Mucosa of descending colon (tissue), 3 donors: Measurements from ENCODE around the gene WIPF2. TPM values are rescaled to one million over a fixed set of nuclear protein-coding genes. Genes with fewer than 3 reads are reported as not detected.

Experiments
- ATAC-seq: fragments of 200-7000 bp; cut with Tn5 transposase; one replicate; pipeline ENCODE4 v1.9.1; 2020; ENCODE audit warnings: mild to moderate bottlenecking, moderate library complexity
- DNase-seq, 3 donors: peaks; one replicate each; pipeline ENCODE4 v3.0.0-alpha.2; 2020
- H3K36me3 ChIP-seq: fragments of 200-600 bp; one replicate; pipeline ENCODE4 v1.8.0; 2021; ENCODE audit warnings: low read depth, mild to moderate bottlenecking
- H3K4me1 ChIP-seq: fragments of 200-600 bp; one replicate; pipeline ENCODE4 v1.8.0; 2021; ENCODE audit warnings: low read depth, mild to moderate bottlenecking
- H3K4me3 ChIP-seq: fragments of 200-600 bp; one replicate; pipeline ENCODE4 v1.8.0; 2021; ENCODE audit warnings: mild to moderate bottlenecking
- H3K9me3 ChIP-seq: fragments of 200-600 bp; one replicate; pipeline ENCODE4 v1.8.0; 2021; ENCODE audit warnings: mild to moderate bottlenecking
- intact Hi-C, 2 donors: fragments of 100-400 bp; cut with DNase I in 1 of 2; cut with micrococcal nuclease in 1 of 2; formaldehyde crosslinking; loops; one replicate each; pipeline versions ENCODE4 v1.11.0 to v1.11.1; 2022; cut with DNase I, micrococcal nuclease
- total RNA-seq, 3 donors: library from RNA; stranded (reverse); fragmentation: NEBNext Ultra II Directional in 2 of 3; extraction: Animal tissue kit (Norgen Biotek cat#: 25700) in 2 of 3; gene quantifications; one replicate each; pipeline versions ENCODE4 v1.2.1 to v1.2.4, GENCODE V29; 2021 to 2023
- TF ChIP-seq, protein P1 (sequence below): fragments of 200-600 bp; IDR thresholded peaks from one replicate; pipeline ENCODE4 v1.8.0; 2022; ENCODE audit warnings: antibody characterized with exemption, mild to moderate bottlenecking
- donor health status: DM: no; HTN: no; CAD: no; lungs with moderate emphysema.
- donor health status: DM: no; HTN: no; CAD: no.
- donor health status: DM: no; HTN: yes; CAD: no.

Gene WIPF2
- total RNA-seq, 3 donors from 2014 or later = 41.4 to 56.2 (median 42.8) TPM

DNA sequence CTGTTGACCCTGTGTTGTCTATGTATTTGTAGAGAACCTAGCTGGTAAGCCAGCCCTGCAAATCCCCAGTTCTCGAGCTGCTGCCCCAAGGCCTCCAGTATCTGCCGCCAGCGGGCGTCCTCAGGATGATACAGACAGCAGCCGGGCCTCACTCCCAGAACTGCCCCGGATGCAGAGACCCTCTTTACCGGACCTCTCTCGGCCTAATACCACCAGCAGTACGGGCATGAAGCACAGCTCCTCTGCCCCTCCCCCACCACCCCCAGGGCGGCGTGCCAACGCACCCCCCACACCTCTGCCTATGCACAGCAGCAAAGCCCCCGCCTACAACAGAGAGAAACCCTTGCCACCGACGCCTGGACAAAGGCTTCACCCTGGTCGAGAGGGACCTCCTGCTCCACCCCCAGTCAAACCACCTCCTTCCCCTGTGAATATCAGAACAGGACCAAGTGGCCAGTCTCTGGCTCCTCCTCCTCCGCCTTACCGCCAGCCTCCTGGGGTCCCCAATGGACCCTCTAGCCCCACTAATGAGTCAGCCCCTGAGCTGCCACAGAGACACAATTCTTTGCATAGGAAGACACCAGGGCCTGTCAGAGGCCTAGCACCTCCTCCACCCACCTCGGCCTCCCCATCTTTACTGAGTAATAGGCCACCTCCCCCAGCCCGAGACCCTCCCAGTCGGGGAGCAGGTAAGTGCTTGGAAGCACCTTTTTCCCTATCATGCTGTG, 45.5 kb downstream of the WIPF2 start:
- no peak overlapping the region for H3K4me3 ChIP-seq
- ATAC-seq (no peak), DNase-seq (no peak)
- H3K36me3 ChIP-seq = no peaks in the 10 kb centered on the region
- intact Hi-C loops = no loop called here
- TF ChIP-seq, protein P1, sequence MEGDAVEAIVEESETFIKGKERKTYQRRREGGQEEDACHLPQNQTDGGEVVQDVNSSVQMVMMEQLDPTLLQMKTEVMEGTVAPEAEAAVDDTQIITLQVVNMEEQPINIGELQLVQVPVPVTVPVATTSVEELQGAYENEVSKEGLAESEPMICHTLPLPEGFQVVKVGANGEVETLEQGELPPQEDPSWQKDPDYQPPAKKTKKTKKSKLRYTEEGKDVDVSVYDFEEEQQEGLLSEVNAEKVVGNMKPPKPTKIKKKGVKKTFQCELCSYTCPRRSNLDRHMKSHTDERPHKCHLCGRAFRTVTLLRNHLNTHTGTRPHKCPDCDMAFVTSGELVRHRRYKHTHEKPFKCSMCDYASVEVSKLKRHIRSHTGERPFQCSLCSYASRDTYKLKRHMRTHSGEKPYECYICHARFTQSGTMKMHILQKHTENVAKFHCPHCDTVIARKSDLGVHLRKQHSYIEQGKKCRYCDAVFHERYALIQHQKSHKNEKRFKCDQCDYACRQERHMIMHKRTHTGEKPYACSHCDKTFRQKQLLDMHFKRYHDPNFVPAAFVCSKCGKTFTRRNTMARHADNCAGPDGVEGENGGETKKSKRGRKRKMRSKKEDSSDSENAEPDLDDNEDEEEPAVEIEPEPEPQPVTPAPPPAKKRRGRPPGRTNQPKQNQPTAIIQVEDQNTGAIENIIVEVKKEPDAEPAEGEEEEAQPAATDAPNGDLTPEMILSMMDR = no peak
- no peaks in the 10 kb centered on the region for H3K4me1 ChIP-seq
- no peaks in the 10 kb centered on the region for H3K9me3 ChIP-seq

DNA sequence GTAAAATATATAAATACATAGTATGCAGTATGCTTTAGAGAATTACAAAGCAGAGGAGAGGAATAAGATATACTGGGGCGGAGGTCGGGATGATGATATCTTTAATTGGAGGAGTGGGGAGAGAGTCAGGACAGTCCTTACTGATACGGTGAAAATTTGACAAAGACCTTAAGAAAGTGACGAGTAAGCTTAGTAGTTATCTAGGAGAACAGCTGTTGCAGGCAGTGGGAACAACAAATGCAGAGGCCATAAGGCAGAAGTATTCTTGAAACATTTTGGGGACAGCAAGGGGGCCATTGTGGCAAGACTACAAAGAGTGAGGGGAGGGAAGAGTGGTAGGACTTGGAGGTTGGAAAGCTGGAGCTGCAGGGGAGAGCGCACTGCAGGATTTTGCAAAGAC, 46.2 kb downstream of the WIPF2 start:
- H3K36me3 ChIP-seq = no peaks in the 10 kb centered on the region
- ATAC-seq (no peak), DNase-seq (no peak)
- H3K4me3 ChIP-seq = no peak overlapping the region
- H3K4me1 ChIP-seq = no peaks in the 10 kb centered on the region
- intact Hi-C loops = no loop called here
- no peaks in the 10 kb centered on the region for H3K9me3 ChIP-seq
- TF ChIP-seq, protein P1 = no peak

DNA sequence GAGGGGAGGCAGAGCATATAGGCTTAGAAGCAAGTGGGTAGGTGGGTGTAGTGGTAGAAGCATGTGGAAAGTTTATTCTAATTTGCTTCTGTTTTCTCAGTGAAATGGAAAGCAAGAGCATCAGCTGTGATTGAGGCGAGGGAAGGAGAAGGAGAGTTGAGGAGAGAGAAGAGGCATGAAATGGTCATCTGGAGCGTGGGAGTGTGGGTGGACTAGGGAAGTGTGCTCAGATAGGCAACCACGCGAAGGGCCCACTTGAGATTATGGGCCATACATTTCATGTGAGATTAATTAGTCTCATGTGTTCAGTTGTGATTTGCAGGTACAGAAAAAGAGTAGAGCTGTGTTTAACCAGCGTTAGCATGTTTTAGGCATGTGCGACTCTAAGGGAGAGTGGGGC, 47.8 kb downstream of the WIPF2 start:
- Histone ChIP-seq H3K36me3 (no peaks in the 10 kb centered on the region), H3K4me1 (no peaks in the 10 kb centered on the region), H3K4me3 (no peak overlapping the region), H3K9me3 (no peaks in the 10 kb centered on the region)
- intact Hi-C loops = no loop called here
- DNase-seq = no peak
- no peak for ATAC-seq
- TF ChIP-seq, protein P1 = no peak

DNA sequence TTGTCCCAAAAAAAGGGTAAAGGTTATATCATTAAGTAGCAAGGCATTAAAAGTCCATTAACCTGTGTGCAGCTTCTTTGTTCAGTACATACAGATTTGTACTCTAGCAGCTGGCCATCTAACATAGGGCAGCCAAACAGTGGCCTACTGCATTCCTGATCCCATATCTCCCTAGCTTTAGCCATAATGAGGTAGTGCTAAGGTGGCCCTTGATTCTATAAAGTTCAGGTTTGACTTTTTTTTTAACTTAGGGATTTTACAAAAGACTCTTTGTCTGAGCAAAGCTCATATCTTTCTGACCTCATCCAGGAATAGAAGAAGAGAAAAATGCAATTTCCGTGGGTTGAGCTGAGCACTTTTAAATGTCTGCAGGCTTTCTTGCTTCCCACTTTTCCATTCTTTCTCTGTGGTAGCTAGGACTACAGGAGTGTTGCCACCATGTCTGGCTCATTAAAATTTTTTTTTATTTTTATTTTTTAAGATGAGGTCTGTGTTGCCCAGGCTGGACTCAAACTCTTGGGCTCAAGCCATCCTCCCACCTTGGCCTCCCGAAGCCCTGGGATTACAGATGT, 49.1 kb downstream of the WIPF2 start:
- Histone ChIP-seq H3K4me3 (no peak overlapping the region), H3K36me3 (no peaks in the 10 kb centered on the region), H3K9me3 (no peaks in the 10 kb centered on the region), H3K4me1 (no peaks in the 10 kb centered on the region)
- TF ChIP-seq, protein P1 = no peak
- DNase-seq = no peak
- intact Hi-C loops = no loop called here
- no peak for ATAC-seq

DNA sequence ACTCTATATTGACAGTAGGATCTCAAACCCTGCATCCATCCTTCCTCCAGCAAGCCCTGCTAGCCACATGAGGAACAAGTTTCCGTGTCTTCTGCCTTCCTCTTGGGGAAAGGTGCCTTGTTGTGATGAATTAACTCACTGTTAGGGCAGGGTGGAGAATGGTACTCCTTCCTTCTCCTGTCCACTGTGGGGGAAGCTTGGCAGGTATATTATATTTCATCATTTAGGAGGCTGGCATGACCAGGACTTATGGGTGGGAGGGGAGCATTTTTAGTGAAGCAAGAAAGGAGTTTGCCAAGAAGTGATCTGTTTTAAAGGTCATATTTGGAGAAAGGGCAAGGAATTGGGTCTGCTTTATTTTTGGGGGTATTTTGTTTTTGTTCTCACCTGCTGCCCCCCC, 59.3 kb downstream of the WIPF2 start:
- DNase-seq = no peak
- Histone ChIP-seq H3K9me3 (no peaks in the 10 kb centered on the region), H3K36me3 (peaks cover 12% of the 10 kb centered on the region), H3K4me1 (peaks cover 3% of the 10 kb centered on the region), H3K4me3 (no peak overlapping the region)
- ATAC-seq = no peak
- intact Hi-C loops = no loop called here
- TF ChIP-seq, protein P1 = no peak
